PC-9 (cell line): ENCODE data around the gene ATP8B1. TPM values are rescaled to one million over a fixed set of nuclear protein-coding genes. Genes with fewer than 3 reads are reported as not detected.

Source experiments
- BruUV-seq: library from RNA; stranded (reverse); fragments of 400-500 nt; replicated peaks from 2 replicates; lab custom pipeline; 2021; lab: Mats Ljungman, UMichigan
- CTCF ChIA-PET: fragments of 300-600 bp; sonication (Branson Sonifier 250); formaldehyde crosslinking; loops from one replicate; lab custom pipeline; 2022; ENCODE audit warnings: antibody characterized with exemption; lab: Charles Lee
- POLR2A ChIA-PET: fragments of 300-600 bp; sonication (Branson Sonifier 250); formaldehyde crosslinking; loops from one replicate; lab custom pipeline; 2022; ENCODE audit warnings: antibody characterized with exemption; ENCODE audit not compliant: unreplicated experiment; lab: Charles Lee
- DNase-seq, 2 experiments: peaks; one replicate each; pipeline versions ENCODE4 v3.0.0 to v3.0.0-alpha.2; 2015 to 2022; ENCODE audit warnings: mixed read lengths in 1 of 2
- H2AFZ ChIP-seq: fragments of 200-600 bp; sonication (generic); 2 replicates; pipeline ENCODE4 v1.8.1; 2017; ENCODE audit warnings: antibody characterized with exemption
- H3F3A ChIP-seq: fragments of 200-600 bp; sonication (generic); 2 replicates; pipeline ENCODE4 v1.8.1; 2017; ENCODE audit warnings: antibody characterized with exemption, mild to moderate bottlenecking, low read depth; ENCODE audit not compliant: insufficient read depth
- H3K27ac ChIP-seq: fragments of 200-600 bp; sonication (generic); 2 replicates; pipeline ENCODE4 v1.6.1; 2016; ENCODE audit warnings: mixed run types
- H3K27me3 ChIP-seq: fragments of 200-600 bp; sonication (generic); 2 replicates; pipeline ENCODE4 v1.6.1; 2016; ENCODE audit warnings: low read depth, mixed run types; ENCODE audit not compliant: insufficient read depth
- H3K36me3 ChIP-seq: fragments of 200-600 bp; sonication (generic); 2 replicates; pipeline ENCODE4 v1.6.1; 2016; ENCODE audit warnings: low read depth, mixed run types
- H3K4me1 ChIP-seq: fragments of 200-600 bp; sonication (generic); replicated peaks from 2 replicates; pipeline ENCODE4 v1.6.1; 2016; ENCODE audit warnings: mixed run types; ENCODE audit not compliant: insufficient read depth
- H3K4me2 ChIP-seq: fragments of 200-600 bp; sonication (generic); 2 replicates; pipeline ENCODE4 v1.6.1; 2017; ENCODE audit warnings: mixed run types
- H3K4me3 ChIP-seq: fragments of 200-600 bp; sonication (generic); 2 replicates; pipeline ENCODE4 v1.6.1; 2016; ENCODE audit warnings: mixed run types
- H3K79me2 ChIP-seq: fragments of 200-600 bp; sonication (generic); 2 replicates; pipeline ENCODE4 v1.6.1; 2017; ENCODE audit warnings: low read depth, mixed run types
- H3K9me2 ChIP-seq: fragments of 200-600 bp; sonication (generic); 2 replicates; pipeline ENCODE4 v1.8.1; 2017; ENCODE audit warnings: mild to moderate bottlenecking; ENCODE audit not compliant: insufficient read depth
- H3K9me3 ChIP-seq: fragments of 200-600 bp; sonication (generic); 2 replicates; pipeline ENCODE4 v1.8.1; 2016; ENCODE audit warnings: low read depth; ENCODE audit not compliant: insufficient read depth
- H4K20me1 ChIP-seq: fragments of 200-600 bp; sonication (generic); 2 replicates; pipeline ENCODE4 v1.8.1; 2017; ENCODE audit not compliant: insufficient read depth
- CTCF ChIP-seq: fragments of 200-600 bp; sonication (generic); conservative IDR thresholded peaks from 2 replicates; pipeline ENCODE4 v1.6.1; 2017; ENCODE audit warnings: mixed run types, antibody characterized with exemption, mild to moderate bottlenecking, moderate library complexity
- EZH2 ChIP-seq: fragments of 200-600 bp; sonication (generic); IDR thresholded peaks from 2 replicates; pipeline ENCODE4 v1.8.0; 2017; ENCODE audit warnings: antibody characterized with exemption, low read depth
- intact Hi-C: fragments of 100-400 bp; cut with micrococcal nuclease; formaldehyde crosslinking; loops from one replicate; pipeline ENCODE4 v1.10.0; 2022; ENCODE audit not compliant: unreplicated experiment
- total RNA-seq: library from RNA; stranded (reverse); gene quantifications from 2 replicates; pipeline ENCODE4 v1.2.3, GENCODE V29; 2021

Gene ATP8B1
- total RNA-seq, 1 experiment from 2014 or later, result 23.4 TPM

GRCh38 chr18:57657542-57657941 is 145.6 kb downstream of the ATP8B1 start:
- no TSS peak for BruUV-seq
- ChIA-PET CTCF (no interaction called here), POLR2A (no interaction called here)
- no peak overlapping the region for H2AFZ ChIP-seq
- H3K4me2 ChIP-seq, result no peak overlapping the region
- H3K27ac ChIP-seq, result no peak overlapping the region
- no peak overlapping the region for H3K4me3 ChIP-seq
- H4K20me1 ChIP-seq, result no peaks in the 10 kb centered on the region
- DNase-seq, result no peak
- no peaks in the 10 kb centered on the region for H3K27me3 ChIP-seq
- no peaks in the 10 kb centered on the region for H3K9me2 ChIP-seq
- intact Hi-C loops, result no loop called here
- no peaks in the 10 kb centered on the region for H3K79me2 ChIP-seq
- H3K4me1 ChIP-seq, result no peaks in the 10 kb centered on the region
- no peaks in the 10 kb centered on the region; the same call in 1 of the 2 replicates for H3F3A ChIP-seq
- peaks cover 14% of the 10 kb centered on the region; the same call in 1 of the 2 replicates for H3K36me3 ChIP-seq
- no peaks in the 10 kb centered on the region; the same call in 1 of the 2 replicates for H3K9me3 ChIP-seq
- no peak for TF ChIP-seq EZH2

GRCh38 chr18:57655740-57656139 is 147.4 kb downstream of the ATP8B1 start:
- H3F3A ChIP-seq, result peaks cover 5% of the 10 kb centered on the region; the same call in 1 of the 2 replicates
- no peak for DNase-seq
- POLR2A ChIA-PET, result no interaction called here
- peaks cover 19% of the 10 kb centered on the region; the same call in 1 of the 2 replicates for H3K36me3 ChIP-seq
- no peak for TF ChIP-seq CTCF
- no peak for TF ChIP-seq EZH2
- H3K4me2 ChIP-seq, result no peak overlapping the region
- H3K4me1 ChIP-seq, result no peaks in the 10 kb centered on the region; the same call in 1 of the 2 replicates
- CTCF ChIA-PET, result no interaction called here
- H3K9me2 ChIP-seq, result no peaks in the 10 kb centered on the region
- intact Hi-C loops, result no loop called here
- H4K20me1 ChIP-seq, result no peaks in the 10 kb centered on the region
- H3K4me3 ChIP-seq, result no peak overlapping the region
- H3K27me3 ChIP-seq, result no peaks in the 10 kb centered on the region
- no peaks in the 10 kb centered on the region for H3K79me2 ChIP-seq
- no peaks in the 10 kb centered on the region; the same call in 1 of the 2 replicates for H3K9me3 ChIP-seq
- H2AFZ ChIP-seq, result no peak overlapping the region
- H3K27ac ChIP-seq, result no peak overlapping the region
- no TSS peak for BruUV-seq

GRCh38 chr18:57651914-57652313 is 151.2 kb downstream of the ATP8B1 start:
- peaks cover 19% of the 10 kb centered on the region; the same call in 1 of the 2 replicates for H3K36me3 ChIP-seq
- no peaks in the 10 kb centered on the region; the same call in 1 of the 2 replicates for H4K20me1 ChIP-seq
- no peak for DNase-seq
- H3K9me3 ChIP-seq, result no peaks in the 10 kb centered on the region; the same call in 1 of the 2 replicates
- no peak overlapping the region for H3K4me3 ChIP-seq
- CTCF ChIA-PET, result no interaction called here
- no peak overlapping the region for H3K27ac ChIP-seq
- H3K9me2 ChIP-seq, result no peaks in the 10 kb centered on the region
- POLR2A ChIA-PET, result no interaction called here
- peaks cover 8% of the 10 kb centered on the region for H3K4me1 ChIP-seq
- H3K79me2 ChIP-seq, result no peaks in the 10 kb centered on the region
- no peak overlapping the region for H2AFZ ChIP-seq
- no peak overlapping the region for H3K4me2 ChIP-seq
- no peaks in the 10 kb centered on the region for H3K27me3 ChIP-seq
- no peak for TF ChIP-seq CTCF
- TF ChIP-seq EZH2, result no peak
- intact Hi-C loops, result no loop called here
- peaks cover 5% of the 10 kb centered on the region; the same call in 1 of the 2 replicates for H3F3A ChIP-seq
- no TSS peak for BruUV-seq
